Fibroblast of upper back skin (primary cell): ENCODE measurements around the gene TXLNA.
"Not testable (repeated sequence)": the region's sequence is repeated elsewhere in the genome, so short reads cannot be mapped to it uniquely, and the experiment has no call there.

Experiments used
- DNase-seq: peaks from one replicate; pipeline ENCODE4 v3.0.0-alpha.2; 2013

TXLNA gene

GRCh38 chr1:32179443-32180185 is at the start of gene TXLNA:
TXLNA (plus strand) TSS chr1:32179675; CDS start chr1:32180346, 671 bp downstream.
- DNase-seq: peak; percentile 91

- DNase-seq: not testable (repeated sequence)
These were observed 45.6 kb upstream of the TXLNA start for GRCh38 chr1:32133950-32134280.

GRCh38 chr1:32137111-32137510 is 42.4 kb upstream of the TXLNA start:
- no peak for DNase-seq

- DNase-seq: peak; percentile 55
These were observed 40.5 kb upstream of the TXLNA start for GRCh38 chr1:32138965-32139364.

- DNase-seq: peak; percentile 71
These were observed 36.8 kb upstream of the TXLNA start for GRCh38 chr1:32142446-32143301.

- DNase-seq: not testable (repeated sequence)
These were observed 36.2 kb upstream of the TXLNA start for GRCh38 chr1:32143302-32143695.

GRCh38 chr1:32144033-32144432 is 35.4 kb upstream of the TXLNA start:
- DNase-seq: peak; percentile 47

GRCh38 chr1:32147799-32148198 is 31.7 kb upstream of the TXLNA start:
- not testable (repeated sequence) for DNase-seq

GRCh38 chr1:32150847-32151246 is 28.6 kb upstream of the TXLNA start:
- peak; percentile 24 for DNase-seq

- peak; percentile 79 for DNase-seq
These were observed 28.1 kb upstream of the TXLNA start for GRCh38 chr1:32151319-32151787.

- no peak for DNase-seq
These were observed 20.3 kb upstream of the TXLNA start for GRCh38 chr1:32159189-32159588.

- no peak for DNase-seq
These were observed 16.1 kb upstream of the TXLNA start for GRCh38 chr1:32163405-32163804.

GRCh38 chr1:32165633-32166032 is 13.8 kb upstream of the TXLNA start:
- not testable (repeated sequence) for DNase-seq

GRCh38 chr1:32170991-32171390 is 8.5 kb upstream of the TXLNA start:
- DNase-seq: no peak

- peak; percentile 36 for DNase-seq
These were observed 6.7 kb upstream of the TXLNA start for GRCh38 chr1:32172621-32173245.

- DNase-seq: no peak
These were observed 889 bp upstream of the TXLNA start for GRCh38 chr1:32178380-32179192.

GRCh38 chr1:32179193-32179442 is 357 bp upstream of the TXLNA start:
- no peak for DNase-seq

- DNase-seq: peak; percentile 39
These were observed 948 bp downstream of the TXLNA start for GRCh38 chr1:32180186-32181060.

- no peak for DNase-seq
These were observed 1.6 kb downstream of the TXLNA start for GRCh38 chr1:32181065-32181464.

- no peak for DNase-seq
These were observed 2.1 kb downstream of the TXLNA start for GRCh38 chr1:32181563-32181962.

GRCh38 chr1:32182060-32182459 is 2.6 kb downstream of the TXLNA start:
- DNase-seq: no peak

GRCh38 chr1:32184650-32185049 is 5.2 kb downstream of the TXLNA start:
- DNase-seq: no peak
